Dedifferentiated amniotic fluid mesenchymal stem cell (primary cell): Measurements from ENCODE around the gene BRAT1.
A peak's percentile ranks its signal among the peaks of the same experiment; 100 is the strongest.
"Not testable (repeated sequence)": the region's sequence is repeated elsewhere in the genome, so short reads cannot be mapped to it uniquely, and the experiment has no call there.

ENCODE experiments used
- DNase-seq: peaks from one replicate; pipeline ENCODE4 v3.0.0-alpha.2; 2016; ENCODE audit errors: extremely low spot score

BRAT1 gene

DNA sequence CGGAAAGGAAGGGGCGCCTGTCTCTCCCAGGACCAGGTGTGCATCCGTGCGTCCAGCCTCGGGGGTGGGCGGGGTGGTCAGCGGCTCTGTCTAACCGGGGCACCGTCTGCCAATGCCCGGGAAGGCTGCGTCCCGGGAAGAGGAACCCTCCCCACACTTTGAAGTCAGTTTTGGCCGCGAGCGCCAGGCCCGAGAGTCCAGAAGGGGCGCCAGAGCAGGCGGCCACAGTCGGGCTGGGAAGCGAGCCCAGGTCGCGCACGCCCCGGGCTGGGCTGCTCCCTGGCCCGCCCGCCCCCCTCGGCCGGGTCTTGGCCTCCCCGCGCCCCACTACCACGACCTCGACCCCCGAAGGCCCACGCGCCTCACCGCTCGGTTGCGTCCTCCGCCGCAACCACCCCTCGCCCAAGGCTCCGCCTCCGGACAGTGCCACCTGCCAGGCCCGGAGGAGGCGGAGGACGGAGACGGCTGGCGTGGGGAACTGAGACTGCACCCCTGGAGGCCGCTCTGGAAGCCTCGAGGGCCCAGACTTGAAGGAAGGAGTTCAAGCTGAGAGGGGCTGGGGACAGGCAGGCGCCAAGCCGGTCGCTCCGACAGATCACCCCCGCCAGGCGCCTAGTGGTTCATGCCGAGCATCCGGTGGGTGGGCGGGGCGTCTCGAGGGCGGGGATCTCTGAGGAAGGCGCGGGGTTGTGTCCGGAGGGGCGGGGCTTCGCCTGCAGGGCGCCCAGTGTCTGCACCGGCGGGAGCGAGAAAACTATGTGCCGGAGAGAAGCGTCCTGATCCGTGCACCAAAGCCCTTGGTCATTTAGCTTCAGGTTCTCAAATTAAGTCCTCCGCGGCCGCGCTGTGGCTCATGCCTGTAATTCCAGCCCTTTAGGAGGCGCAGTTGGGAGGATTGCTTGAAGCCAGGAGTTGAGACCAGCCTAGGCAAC lies at the start of gene BRAT1:
TSS of gene BRAT1 (minus strand) at position 404 of the 932 bp plus-strand sequence. CDS start 1,093 bp downstream, outside the sequence.
- DNase-seq = peak; percentile 86

DNA sequence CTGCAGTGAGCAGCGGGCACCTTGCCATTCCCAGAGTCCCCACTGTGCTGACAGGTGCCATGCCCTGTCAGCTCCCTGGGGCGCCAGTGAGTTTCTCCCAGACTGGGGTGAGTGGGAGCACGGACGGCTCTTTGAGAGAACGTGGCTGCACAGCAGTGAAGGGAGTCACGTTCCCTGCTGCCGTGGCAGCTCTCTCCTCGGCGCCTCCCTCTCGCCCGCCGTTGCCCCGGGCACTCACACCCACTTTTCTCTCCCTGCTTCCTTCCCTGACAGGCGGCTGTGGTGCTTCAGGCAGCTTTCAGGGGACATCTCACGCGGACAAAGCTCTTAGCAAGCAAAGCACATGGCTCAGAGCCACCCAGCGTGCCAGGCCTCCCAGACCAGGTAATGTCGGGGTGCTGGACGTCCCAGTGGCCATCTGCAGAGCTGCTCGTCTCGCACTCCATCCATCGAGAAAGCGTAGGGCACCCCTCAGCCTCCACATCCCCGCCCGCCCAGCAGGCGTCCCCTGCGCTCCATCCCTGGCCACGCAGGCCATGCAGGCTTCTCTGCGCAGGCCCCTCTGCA lies 49.4 kb upstream of the BRAT1 start:
- DNase-seq = no peak

DNA sequence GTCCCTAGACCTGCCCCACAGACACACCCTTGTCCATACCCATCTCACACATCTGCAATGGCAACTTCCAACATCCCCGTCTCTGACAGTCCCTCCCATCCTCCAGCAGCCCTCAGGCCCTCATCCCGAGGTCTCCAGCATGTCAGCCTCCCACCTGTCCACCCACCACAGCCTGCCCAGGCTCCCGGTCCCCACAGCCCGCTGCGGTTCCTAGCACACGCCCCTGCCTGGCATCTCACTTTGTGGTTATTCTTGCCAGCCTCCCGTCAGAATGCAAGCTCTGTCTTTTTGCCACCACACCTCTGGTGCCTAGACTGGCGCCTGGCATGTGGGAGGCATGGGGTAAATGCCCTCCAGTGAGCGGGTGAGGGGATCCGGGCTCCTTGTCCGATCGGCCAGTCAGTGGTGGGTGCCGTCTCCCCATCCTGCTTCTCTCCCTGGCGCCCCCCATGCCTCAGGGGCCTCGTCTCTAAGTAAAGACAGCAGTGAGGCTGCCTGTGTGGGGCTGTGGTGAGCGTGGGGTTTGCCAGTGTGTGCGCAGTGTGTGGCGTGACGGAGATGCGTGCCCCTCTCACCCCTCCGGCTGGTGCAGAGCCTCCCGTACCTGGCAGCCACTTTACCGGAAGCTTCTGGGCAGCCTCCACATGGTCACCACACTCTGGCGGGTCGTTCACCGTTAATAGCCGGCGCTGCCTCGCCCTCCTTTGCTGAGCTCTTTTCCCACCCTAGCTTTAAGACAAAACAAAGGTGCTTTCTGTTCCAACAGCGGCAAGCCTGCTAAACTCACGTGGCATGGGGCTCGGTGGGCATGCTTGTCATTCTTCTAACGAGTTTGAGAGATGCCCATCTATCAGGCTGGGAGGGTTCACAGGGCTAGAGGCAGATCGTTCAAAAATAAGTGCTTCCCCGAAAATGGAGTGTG lies 48.0 kb upstream of the BRAT1 start:
- no peak for DNase-seq

DNA sequence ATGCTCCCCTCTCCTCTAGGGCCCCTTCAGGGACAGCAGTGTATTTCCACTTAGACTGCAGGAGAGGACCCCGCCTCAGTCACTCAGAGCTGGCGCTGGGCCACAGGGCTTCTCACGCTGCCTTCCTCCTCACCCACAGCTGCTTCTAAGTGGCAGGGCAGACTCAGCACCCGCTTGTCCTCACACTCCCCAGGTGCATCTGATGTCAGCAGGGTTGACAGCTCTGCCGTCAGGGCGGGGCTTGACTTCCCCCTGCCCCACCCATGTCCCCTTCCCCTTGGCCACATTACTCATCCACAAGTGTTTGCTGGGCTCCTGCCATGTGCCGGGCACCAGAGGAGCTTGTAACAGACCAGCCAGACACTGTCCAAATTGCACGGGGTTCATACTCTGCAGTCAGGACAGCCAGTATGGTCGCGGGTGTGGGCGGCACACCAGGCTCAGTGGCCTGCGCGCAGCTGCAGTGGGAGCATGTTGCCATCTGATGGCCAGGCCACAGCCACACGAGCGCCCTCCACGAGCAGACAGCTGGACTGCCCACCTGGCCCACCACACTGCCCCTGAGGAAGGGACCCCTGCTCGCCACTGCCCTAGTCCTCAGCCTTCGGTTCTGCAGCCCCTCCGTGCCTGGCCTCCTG lies 47.2 kb upstream of the BRAT1 start:
- DNase-seq = no peak

DNA sequence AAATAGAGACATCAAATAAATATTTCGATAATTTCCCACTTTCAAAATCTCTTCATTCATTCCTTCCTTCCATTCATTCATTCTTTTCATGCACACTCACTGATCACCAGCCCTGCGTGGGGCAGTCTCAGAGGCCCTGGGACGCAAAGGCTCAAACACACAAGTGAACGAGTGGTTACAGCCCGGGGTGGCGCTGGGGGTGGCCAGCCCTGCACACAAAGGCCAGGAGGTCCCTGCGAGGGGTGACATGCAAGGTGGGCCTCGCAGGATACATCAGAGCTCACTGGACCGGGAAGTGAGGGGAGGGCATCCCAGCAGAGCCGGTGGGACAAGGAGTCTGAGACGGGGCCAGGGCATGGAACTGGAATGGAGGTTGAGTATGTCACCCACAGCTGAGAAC lies 46.6 kb upstream of the BRAT1 start:
- DNase-seq = no peak

DNA sequence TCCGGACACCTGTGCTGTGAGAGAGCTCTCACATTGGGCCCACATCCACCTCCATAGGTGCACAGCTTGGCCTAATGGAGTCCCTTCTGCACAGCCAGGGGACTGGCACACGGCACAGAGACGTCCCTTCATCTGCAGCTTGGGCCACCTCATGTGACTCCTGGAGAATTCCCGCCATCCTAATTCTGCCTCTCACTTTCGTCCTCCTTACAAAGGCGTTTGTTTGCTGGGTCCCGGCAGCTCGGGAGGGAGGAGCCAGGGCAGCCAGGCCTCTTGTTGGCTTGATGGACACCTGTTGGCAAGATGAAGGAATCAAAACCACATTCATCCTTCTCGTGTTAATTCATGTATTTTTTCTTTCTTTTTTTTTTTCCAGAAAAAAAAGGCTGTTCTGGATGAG lies 45.7 kb upstream of the BRAT1 start:
- DNase-seq = no peak

DNA sequence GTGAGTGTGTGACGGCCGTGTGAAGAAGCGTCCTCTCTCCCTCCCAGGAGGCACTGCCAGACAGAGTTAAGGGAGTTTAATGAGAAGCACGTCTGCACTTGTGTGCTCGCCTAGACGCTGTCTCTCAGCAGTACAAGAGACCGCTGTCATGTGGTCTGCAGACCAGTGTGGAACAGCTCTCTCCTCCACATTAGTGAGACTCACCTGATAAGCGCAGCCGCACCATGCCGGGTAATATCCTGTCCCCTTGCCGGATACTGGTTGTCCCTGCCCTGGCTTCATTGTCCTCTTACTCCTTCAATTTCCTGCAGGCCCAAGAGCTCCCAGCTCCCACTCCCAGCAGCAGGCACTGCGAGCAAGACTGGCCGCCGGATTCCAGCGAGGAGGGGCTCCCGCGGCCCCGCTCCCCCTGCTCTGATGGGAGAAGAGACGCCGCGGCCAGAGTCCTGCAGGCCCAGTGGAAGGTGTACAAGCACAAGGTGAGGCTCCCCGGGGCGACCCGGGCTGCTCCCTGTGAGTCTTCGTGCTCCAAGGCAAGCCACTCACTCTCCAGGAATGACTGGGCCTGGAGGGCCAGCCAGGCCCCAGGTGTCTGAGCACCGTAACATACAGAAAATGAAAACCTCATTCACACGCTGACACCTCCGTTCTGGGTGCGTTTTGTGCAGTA lies 43.0 kb upstream of the BRAT1 start:
- DNase-seq = no peak

DNA sequence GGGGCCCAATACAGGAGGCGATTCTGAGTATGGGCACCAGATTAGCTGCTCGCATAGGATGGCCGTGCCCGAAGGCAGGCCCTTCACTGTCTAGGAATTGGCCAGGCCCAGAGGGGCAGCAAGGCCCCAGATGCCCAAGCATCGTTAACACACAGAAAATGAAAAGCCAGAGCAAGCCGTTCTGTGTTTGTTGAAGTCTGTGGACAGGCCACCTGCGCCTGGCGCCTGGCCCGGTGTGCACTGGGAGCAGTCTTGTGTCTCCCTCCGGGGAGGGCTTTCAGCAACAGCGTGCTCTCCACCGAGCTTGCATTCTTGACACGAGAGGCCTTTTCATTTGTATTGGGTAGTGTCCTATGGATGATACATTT lies 41.9 kb upstream of the BRAT1 start:
- no peak for DNase-seq

DNA sequence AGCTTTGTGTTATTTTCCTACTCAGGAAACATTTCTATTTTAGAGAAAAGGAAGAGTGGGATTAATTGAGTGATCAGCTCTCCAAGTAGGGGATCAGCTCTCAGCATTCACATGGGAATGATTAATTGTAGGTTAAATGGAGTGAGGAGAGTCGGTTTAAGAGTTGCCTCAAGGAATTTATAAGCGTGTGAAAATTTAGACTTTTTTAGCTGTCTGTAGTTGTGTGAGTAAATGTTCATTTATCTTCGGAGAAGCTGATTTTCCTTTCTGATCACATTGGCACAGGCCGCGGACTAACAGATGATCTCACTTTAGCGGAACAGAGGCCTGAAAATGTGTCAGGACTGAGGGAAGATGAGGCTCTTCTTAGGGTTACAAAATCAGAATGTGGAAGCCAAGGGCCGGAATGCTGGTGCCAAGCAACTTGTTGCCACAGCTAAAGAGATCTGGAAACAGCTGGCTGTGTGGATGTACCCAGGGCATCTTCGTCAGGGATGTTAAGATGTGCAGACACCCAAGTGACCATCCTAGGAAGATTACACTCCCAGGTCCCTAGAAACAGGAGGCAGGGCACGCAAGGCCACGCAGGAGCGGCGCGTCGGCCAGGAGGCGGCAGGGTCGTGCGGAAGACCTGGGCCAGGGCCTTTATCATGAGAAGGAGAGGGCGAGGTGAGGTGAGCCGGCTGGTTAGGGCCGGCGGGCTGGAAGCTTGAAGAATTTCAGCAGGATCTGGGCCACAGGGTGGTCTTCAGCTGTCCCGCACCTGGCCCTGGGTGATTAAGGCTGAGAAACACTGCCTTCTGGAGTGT lies 41.3 kb upstream of the BRAT1 start:
- no peak for DNase-seq

DNA sequence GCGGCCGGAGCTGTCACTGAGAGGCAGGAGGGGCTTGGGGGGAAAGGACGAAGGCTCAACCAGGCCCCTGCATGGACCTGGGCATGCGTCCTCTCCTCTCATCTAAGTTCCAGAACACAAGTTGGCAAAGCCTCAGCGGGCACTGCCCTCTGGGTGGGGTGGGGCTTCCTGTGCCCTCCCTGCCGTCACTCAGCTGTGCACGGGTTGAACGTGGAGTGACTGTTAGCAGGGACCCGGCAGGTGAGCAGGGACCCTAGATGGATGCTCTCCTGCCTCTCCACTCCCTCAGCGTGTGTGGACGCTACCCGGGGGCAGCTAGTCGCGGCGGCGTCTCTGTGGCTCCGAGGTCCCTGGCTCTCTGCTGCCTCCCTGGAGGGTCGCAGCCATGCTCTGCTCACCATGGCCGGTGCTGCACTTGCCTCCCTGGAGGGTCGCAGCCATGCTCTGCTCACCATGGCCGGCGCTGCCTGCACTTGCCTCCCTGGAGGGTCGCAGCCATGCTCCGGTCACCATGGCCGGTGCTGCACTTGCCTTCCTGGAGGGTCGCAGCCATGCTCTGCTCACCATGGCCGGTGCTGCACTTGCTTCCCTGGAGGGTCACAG lies 40.0 kb upstream of the BRAT1 start:
- DNase-seq = no peak

DNA sequence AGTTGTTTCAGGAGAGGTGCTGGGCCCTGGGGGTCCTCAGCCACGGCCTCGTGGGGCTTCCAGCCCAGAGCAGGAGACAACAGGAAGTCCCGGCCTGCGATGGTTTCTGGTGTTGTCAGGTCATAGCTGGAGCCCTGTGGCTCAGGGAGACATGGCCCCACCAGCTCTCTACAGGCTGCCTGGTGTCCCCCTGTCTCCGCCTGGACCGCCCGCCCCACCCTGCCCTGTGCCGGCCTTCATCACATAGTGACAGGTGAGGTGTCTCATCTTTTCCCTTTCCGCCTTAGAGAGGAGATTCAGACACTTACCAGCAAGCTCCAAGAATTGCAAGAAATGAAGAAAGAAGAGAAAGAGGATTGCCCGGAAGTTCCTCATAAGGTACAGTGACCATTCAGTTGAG lies 39.3 kb upstream of the BRAT1 start:
- DNase-seq = no peak

DNA sequence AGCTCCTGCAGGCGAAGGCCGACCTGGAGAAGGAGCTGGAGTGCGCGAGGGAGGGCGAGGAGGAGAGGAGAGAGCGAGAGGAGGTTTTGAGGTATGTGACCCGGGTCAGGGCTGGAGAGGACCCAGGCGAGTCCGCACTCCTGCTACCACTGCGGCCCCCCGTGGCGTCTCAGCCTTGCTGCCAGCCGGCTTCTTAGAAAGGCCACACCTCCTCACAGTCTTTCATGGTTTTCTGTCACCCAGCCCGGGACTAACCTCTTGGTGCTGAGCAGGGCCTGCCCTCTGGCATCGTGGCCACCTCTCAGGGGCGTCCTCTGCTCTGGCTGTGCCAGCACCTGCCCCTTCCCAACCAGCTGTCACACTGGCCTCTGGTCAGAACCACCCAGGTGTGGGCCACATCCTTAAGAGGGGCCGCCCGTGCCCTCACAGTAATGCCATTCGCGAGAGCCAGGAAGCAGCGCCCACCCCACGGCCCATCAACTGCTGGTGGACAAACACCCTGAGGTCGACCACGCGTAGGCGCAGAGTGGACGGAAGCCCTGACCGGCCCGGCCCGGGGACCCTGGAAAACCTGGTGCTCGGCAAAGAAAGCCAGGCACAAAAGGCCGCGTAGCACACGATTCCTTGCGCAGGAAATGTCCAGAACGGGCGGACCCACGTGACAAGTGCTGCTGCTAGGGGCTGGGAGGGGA lies 37.9 kb upstream of the BRAT1 start:
- DNase-seq = no peak

DNA sequence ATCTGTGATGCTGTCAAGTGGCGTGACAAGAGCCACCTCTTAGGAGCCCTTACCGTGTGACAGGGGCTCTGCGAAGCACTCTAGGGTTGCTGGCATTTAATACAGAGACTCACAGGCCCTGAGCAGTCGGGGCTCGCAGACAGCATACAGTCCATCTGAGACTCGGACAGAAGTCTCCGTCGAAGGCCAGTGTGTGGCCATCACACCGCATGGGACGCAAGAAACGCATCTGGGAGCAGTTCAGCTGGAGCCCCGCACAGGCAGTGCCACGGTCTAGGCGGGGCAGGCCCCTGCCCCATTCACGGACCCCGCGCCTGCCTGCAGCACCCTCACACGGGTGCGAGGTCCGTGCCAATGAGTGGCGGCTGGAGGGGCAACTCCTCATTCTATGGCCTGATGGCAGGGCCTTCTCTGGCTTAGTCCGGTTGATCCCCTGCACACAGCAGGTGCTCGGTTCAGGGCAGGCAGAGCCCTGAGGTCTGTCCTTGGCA lies 37.1 kb upstream of the BRAT1 start:
- DNase-seq = no peak

DNA sequence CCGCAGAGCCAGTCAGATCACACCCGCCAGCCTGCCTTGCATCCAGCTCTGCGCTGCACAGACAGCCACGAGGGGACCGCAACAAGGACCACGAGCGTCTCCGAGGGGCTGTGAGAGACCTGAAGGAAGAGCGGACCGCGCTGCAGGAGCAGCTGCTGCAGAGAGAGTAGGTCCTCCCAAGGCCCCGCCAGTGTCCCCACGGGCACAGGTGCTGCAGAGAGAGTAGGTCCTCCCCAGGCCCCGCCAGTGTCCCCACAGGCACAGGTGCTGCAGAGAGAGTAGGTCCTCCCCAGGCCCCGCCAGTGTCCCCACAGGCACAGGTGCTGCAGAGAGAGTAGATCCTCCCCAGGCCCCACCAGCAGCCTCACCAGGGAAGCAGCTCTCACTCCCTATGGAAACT lies 34.6 kb upstream of the BRAT1 start:
- DNase-seq = not testable (repeated sequence)

DNA sequence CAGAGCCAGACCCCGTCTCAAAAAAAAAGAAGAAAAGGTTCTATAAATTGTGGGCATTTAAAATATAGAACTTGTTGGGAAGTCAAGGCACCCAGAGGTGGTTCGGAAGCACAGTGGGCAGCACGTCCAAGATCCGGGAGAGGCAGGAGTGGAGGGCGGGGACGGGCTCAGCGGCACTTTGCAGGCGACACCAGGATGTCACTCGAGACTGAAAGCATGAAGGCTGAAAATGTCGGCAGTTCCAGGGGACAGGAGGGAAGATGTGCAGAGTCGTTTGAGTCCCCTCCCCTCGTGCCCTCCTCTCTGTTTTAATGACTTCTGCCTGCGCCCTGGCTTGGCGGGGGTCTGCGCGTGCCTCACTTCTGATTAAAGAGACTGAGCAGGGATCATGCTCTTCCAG lies 34.0 kb upstream of the BRAT1 start:
- no peak for DNase-seq

DNA sequence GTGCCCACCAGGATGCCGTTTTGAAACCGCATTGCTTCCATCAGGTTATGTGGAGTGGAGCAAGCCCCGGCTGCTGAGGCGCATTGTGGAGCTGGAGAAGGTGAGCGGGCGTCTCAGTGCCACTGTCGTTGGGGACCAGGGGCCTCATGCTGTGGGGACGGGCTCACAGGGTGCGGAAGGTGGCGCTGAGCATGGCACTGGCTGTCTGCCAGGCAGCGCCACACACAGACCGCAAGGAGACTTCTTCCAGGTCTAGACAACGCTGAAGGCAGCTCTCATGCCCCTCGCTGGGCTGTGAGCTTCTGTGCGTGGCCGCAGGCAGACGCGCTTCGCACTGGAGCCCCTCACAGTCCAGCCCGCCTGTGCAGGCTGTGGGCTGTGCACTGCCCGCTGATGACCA lies 32.5 kb upstream of the BRAT1 start:
- DNase-seq = no peak

DNA sequence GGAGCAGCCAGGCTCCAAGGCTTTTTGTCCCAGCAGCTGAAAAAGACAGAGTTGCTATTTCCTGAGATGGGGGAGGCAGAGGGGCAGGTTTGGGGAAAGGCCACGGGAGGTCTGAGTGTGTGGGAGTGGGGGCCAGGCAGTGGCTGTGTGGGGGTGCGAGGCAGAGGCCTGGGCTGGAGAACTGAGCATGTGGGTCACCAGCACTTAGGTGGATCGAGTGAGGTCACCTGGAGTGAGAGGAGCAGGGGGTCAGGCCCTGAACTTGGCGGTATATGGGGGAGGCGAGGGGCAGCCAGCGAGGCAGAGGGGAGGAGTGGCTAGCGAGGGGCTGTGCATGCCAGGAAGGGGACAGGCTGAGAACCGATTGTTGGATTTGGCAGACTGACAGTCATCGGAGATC lies 31.8 kb upstream of the BRAT1 start:
- no peak for DNase-seq

DNA sequence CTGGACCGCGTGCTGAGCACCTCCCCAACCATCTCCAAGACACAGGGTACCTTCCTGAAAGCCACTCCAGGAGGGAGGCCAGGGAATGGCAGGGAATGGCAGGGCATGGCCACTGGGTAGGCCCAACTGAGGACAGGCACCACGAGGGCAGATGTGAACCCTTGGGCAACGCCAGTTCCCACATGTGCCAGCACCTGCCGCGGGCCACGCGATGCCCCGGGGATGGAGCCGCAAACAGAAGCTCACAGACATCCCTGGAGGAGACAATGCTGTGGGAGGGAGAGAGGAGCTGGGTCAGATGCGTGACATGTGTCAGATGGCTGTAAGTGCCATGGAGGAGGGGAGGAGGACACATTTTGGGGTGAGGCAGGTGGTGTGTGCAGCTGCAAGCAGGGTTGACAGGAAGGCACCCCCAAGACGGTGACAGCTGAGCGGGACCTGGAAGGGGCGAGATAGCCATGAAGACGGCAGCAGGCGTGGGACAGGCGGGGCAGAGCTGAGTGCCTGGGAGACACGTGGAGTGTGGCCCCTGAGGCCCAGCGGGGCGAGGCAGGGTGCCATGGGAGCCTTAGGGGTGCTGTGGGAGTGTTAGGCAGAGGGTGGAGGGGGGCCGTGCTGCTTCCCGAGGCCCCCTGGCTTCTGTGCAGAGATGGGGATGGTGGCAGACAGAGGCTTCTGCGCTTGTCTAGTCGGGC lies 31.1 kb upstream of the BRAT1 start:
- DNase-seq = no peak

DNA sequence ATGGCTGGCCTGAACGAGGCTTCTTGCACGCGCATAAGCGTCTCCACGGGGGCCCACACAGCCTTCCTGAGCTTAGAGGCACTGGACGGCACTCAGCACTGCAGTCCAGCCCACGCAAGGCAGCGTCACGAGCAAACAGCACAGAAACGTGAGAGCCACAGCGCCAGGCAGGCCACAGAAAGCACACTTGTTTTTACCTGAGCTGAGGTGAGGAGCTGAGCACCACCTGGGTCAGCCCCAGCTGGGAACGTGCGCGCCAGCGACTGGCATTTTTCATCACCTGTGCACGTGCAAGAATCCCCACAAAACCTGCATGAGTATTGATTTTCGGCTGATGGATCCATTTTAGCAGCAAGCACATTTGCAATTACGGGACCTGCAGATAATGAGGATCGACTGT lies 30.1 kb upstream of the BRAT1 start:
- no peak for DNase-seq
